Esophagus muscularis mucosa (tissue), 4 donors: ENCODE results near the gene SPATA25. TPM values are rescaled to one million over a fixed set of nuclear protein-coding genes. Genes with fewer than 3 reads are reported as not detected.
A peak's percentile ranks its signal among the peaks of the same experiment; 100 is the strongest.

ENCODE experiments used
- DNase-seq: peaks from one replicate; pipeline ENCODE4 v3.0.0-alpha.2; 2017; ENCODE audit errors: extremely low spot score
- H3K27ac ChIP-seq, 4 donors: fragments of 200-600 bp; sonication (generic); replicated peaks in 1 of 4; 1 replicate in 3 of 4; 2 replicates in 1 of 4; pipeline ENCODE4 v1.5.1; 2016 to 2019; ENCODE audit warnings: mild to moderate bottlenecking in 1 of 4
- H3K27me3 ChIP-seq, 4 donors: fragments of 200-600 bp; sonication (generic); one replicate each; pipeline versions ENCODE4 v1.5.1 to v1.6.0; 2016 to 2019
- H3K36me3 ChIP-seq, 4 donors: fragments of 200-600 bp; sonication (generic); one replicate each; pipeline ENCODE4 v1.5.1; 2016 to 2019
- H3K4me1 ChIP-seq, 4 donors: fragments of 200-600 bp; sonication (generic); one replicate each; pipeline ENCODE4 v1.5.1; 2016 to 2019
- H3K4me3 ChIP-seq, 4 donors: fragments of 200-600 bp; sonication (generic); 1 replicate in 2 of 4; 2 replicates in 2 of 4; pipeline ENCODE4 v1.5.1; 2016 to 2019; ENCODE audit warnings: mild to moderate bottlenecking in 4 of 4, moderate library complexity in 1 of 4
- H3K9me3 ChIP-seq, 4 donors: fragments of 200-600 bp; sonication (generic); 1 replicate in 3 of 4; 2 replicates in 1 of 4; pipeline ENCODE4 v1.5.1; 2016 to 2019
- CTCF ChIP-seq, 3 experiments: fragments of 200-600 bp in 2 of 3; fragments of 450-650 bp in 1 of 3; sonication (generic) in 2 of 3; IDR thresholded peaks; one replicate each; pipeline ENCODE4 v1.5.1; 2017 to 2019; ENCODE audit warnings: antibody characterized with exemption in 3 of 3, mild to moderate bottlenecking in 2 of 3, moderate library complexity in 1 of 3
- EP300 ChIP-seq: sonication (generic); formaldehyde crosslinking; IDR thresholded peaks from one replicate; pipeline ENCODE4 v1.6.1; 2017; ENCODE audit warnings: antibody characterized with exemption
- POLR2A ChIP-seq: fragments of 450-650 bp; IDR thresholded peaks from one replicate; pipeline ENCODE4 v1.6.1; 2017; ENCODE audit warnings: antibody characterized with exemption, moderate library complexity, mild to moderate bottlenecking, low read depth
- POLR2AphosphoS5 ChIP-seq, 2 donors: sonication (generic); formaldehyde crosslinking; IDR thresholded peaks; one replicate each; pipeline ENCODE4 v1.6.1; 2017; ENCODE audit warnings: antibody characterized with exemption in 2 of 2
- WGBS: methylation state at CpG from one replicate; pipeline ENCODE4 v1.1.5; 2018; 5-methylcytosine and 5-hydroxymethylcytosine counted together
- intact Hi-C: fragments of 100-400 bp; cut with DNase I; formaldehyde crosslinking; loops from one replicate; pipeline ENCODE4 v1.15.1; 2023
- total RNA-seq, 4 donors: library from RNA; depleted of rRNA; stranded (reverse); fragments of >200 nt; gene quantifications; one replicate each; pipeline versions ENCODE4 v1.1.0 to v1.2.1, GENCODE V29; 2016

SPATA25 gene
- total RNA-seq, 4 donors from 2014 or later, result 1.7 to 4.6 (median 3.0) TPM

DNA sequence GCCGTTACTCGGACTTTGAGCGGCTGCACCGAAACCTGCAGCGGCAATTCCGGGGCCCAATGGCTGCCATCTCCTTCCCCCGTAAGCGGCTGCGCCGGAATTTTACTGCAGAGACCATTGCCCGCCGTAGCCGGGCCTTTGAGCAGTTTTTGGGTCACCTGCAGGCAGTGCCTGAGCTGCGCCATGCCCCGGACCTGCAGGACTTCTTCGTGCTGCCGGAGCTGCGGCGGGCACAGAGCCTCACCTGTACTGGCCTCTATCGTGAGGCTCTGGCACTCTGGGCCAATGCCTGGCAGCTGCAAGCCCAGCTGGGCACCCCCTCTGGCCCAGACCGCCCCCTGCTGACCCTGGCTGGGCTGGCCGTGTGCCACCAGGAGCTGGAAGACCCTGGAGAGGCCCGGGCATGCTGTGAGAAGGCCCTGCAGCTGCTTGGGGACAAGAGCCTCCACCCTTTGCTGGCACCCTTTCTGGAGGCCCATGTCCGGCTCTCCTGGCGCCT, 46.7 kb downstream of the SPATA25 start:
- Histone ChIP-seq H3K4me1 (peaks cover 27 to 69% (median 54%) of the 10 kb centered on the region in 4 donors), H3K36me3 (peaks cover 25 to 90% (median 71%) of the 10 kb centered on the region in 4 donors), H3K27ac (peak overlapping the region; percentile 50 to 70 (median 65)), H3K4me3 (no peak overlapping the region), H3K27me3 (no peaks in the 10 kb centered on the region), H3K9me3 (no peaks in the 10 kb centered on the region)
- intact Hi-C loops, result no loop called here
- TF ChIP-seq CTCF (IDR thresholded peaks at IDR 0.05) (no peak), EP300 (no peak), POLR2AphosphoS5 (IDR thresholded peaks at IDR 0.05) (no peak), POLR2A (no peak)
- 70% methylated on average over 4 of the region's 25 CpGs for WGBS
- DNase-seq, result no peak

DNA sequence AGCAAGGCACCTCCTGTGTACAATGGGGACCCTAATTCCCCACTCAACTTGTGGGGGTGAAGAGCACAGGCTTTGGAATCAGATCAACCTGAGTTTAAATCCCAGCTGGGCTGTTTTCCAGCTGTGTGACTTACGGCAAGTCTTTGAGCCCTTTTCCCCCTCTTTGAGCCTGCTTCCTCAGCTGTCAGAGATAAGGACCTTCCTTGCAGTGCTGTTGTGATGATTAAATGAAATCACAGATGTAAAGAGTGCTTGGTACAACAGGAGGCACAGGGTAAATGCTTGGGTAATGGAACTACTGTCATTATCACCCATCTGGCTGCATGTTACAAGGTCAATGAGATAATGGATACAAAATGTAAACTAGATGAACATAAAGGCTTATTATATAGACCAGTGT, 50.6 kb downstream of the SPATA25 start:
- Histone ChIP-seq H3K36me3 (peaks cover 11 to 52% (median 37%) of the 10 kb centered on the region in 4 donors), H3K9me3 (peaks cover 0 to 2% (median 0%) of the 10 kb centered on the region in 4 donors), H3K4me1 (peaks cover 35 to 70% (median 61%) of the 10 kb centered on the region in 4 donors), H3K27ac (peak overlapping the region in 3 of 4 donors; percentile 96 to 100 (median 98)), H3K4me3 (peak overlapping the region in 2 of 4 donors; percentile 0 to 42), H3K27me3 (no peaks in the 10 kb centered on the region)
- no peak for DNase-seq
- WGBS, result 27% methylated on average over 1 of the region's 1 CpG
- TF ChIP-seq CTCF (IDR thresholded peaks at IDR 0.05) (no peak), POLR2A (no peak), EP300 (no peak), POLR2AphosphoS5 (IDR thresholded peaks at IDR 0.05) (no peak)
- intact Hi-C loops, result no loop called here

Other genes starting within 250 kb of the SPATA25 start
- gene WFDC11, start 217.4 kb downstream of the SPATA25 start, total RNA-seq, result not detected
- not detected for gene WFDC13, start 185.6 kb downstream of the SPATA25 start, total RNA-seq
- under 1 TPM in 1 of 4 donors, not detected in 3; 0.69 TPM for gene WFDC10B, start 182.6 kb downstream of the SPATA25 start, total RNA-seq
- gene SPINT4, start 165.3 kb downstream of the SPATA25 start, total RNA-seq, result not detected
- gene WFDC3, start 95.7 kb downstream of the SPATA25 start, total RNA-seq, result 1 to 10 TPM in 2 of 4 donors, under 1 TPM in 1, not detected in 1; 0.80 to 3.3 (median 3.2) TPM
- gene DNTTIP1, start 95.7 kb downstream of the SPATA25 start, total RNA-seq, result 10 to 100 TPM; 28.2 to 35.9 (median 30.6) TPM
- gene UBE2C, start 75.0 kb downstream of the SPATA25 start, total RNA-seq, result 1 to 10 TPM in 1 of 4 donors, under 1 TPM in 2, not detected in 1; 0.83 to 2.7 (median 0.91) TPM
- gene TNNC2, start 60.3 kb downstream of the SPATA25 start, total RNA-seq, result 1 to 10 TPM in 3 of 4 donors, under 1 TPM in 1; 0.46 to 3.1 (median 1.8) TPM
- 10 to 100 TPM; 54.0 to 78.5 (median 63.5) TPM for gene SNX21, start 53.8 kb downstream of the SPATA25 start, total RNA-seq
- gene ACOT8, start 30.2 kb downstream of the SPATA25 start, total RNA-seq, result 10 to 100 TPM; 30.0 to 41.9 (median 33.7) TPM
- 1 to 10 TPM; 2.1 to 5.4 (median 4.0) TPM for gene ZSWIM3, start 30.0 kb downstream of the SPATA25 start, total RNA-seq
- 10 to 100 TPM in 2 of 4 donors, 1 to 10 TPM in 2; 7.1 to 13.5 (median 9.2) TPM for gene ZSWIM1, start 6.4 kb downstream of the SPATA25 start, total RNA-seq
- gene NEURL2, start 3.6 kb upstream of the SPATA25 start, total RNA-seq, result 10 to 100 TPM; 10.8 to 16.1 (median 13.0) TPM
- 10 to 100 TPM; 44.8 to 70.2 (median 48.3) TPM for gene CTSA, start 3.7 kb upstream of the SPATA25 start, total RNA-seq
- 100 to 1,000 TPM; 109 to 342 (median 176) TPM for gene PLTP, start 24.5 kb upstream of the SPATA25 start, total RNA-seq
- gene PCIF1, start 47.1 kb upstream of the SPATA25 start, total RNA-seq, result 10 to 100 TPM; 35.3 to 51.2 (median 37.2) TPM
- gene ZNF335, start 84.6 kb upstream of the SPATA25 start, total RNA-seq, result 10 to 100 TPM; 12.9 to 19.0 (median 15.3) TPM
- gene MMP9, start 121.3 kb upstream of the SPATA25 start, total RNA-seq, result 1 to 10 TPM in 1 of 4 donors, under 1 TPM in 3; 0.11 to 6.5 (median 0.63) TPM
- 1 to 10 TPM in 1 of 4 donors, under 1 TPM in 1, not detected in 2; 0.99 to 1.2 TPM for gene SLC12A5, start 141.6 kb upstream of the SPATA25 start, total RNA-seq
- 10 to 100 TPM; 17.4 to 36.8 (median 29.9) TPM for gene NCOA5, start 202.3 kb upstream of the SPATA25 start, total RNA-seq
- gene CD40, start 230.7 kb upstream of the SPATA25 start, total RNA-seq, result 10 to 100 TPM in 3 of 4 donors, 1 to 10 TPM in 1; 10.0 to 21.6 (median 16.9) TPM